Measurements from ENCODE around the gene LRRK2. TPM values are rescaled to one million over a fixed set of nuclear protein-coding genes. Genes with fewer than 3 reads are reported as not detected.
"Not testable (repeated sequence)": the region's sequence is repeated elsewhere in the genome, so short reads cannot be mapped to it uniquely, and the experiment has no call there.

The LRRK2 gene
- polyA plus RNA-seq, 6 donors from 2014 or later, result 5.4 to 12.8 (median 10.7) TPM

DNA sequence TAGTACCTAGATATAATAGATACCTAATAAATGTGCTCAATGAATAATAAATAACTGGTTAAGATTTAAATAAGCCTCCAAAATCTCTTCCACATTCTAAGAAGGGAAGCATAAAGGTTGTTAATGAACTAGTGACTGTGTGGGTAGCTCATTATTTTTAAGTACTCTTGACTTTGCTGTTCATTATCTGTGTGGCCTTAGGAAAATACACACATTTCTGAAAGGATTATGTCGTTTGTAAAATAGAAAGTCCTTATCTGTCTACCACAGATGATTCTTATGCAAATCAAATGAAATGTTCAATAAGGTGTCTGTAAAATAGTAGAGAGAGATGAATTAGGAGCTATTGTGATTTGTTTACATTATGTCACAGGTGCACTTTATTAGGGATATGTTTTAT, 119.5 kb downstream of the LRRK2 start:
- Mint-ChIP-seq H3K4me1 (peaks cover 0 to 3% (median 0%) of the 10 kb centered on the region in 3 donors), H3K36me3 (peaks cover 16 to 24% of the 10 kb centered on the region in 2 donors), H3K9me3 (no peaks in the 10 kb centered on the region), H3K4me3 (no peak overlapping the region), H3K27me3 (no peaks in the 10 kb centered on the region), H3K27ac (no peak overlapping the region)
- DNase-seq (no peak), ATAC-seq (ENCODE audit: low read depth in 2 of 2) (no peak)

DNA sequence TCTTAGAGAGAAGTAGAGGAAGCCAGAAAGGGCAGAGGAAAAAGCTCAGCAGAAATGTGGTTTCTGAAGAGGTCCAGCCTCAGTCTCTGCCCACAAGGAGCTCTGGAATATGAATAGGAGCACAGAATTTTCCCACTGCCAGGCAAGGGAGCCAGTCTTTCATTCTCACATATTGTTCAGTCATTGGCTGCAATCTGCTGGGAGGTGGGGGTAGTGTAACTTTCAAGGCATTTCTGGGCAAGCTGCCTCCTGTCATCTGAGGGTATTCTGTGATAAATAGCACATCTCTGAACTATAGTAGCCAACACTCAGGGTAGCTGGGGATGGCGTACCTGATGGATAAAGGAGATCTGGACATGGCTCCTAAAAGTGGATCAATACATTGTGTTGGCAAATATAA, 127.2 kb downstream of the LRRK2 start:
- Mint-ChIP-seq H3K4me1 (no peaks in the 10 kb centered on the region), H3K4me3 (no peak overlapping the region), H3K36me3 (peaks cover 36 to 51% of the 10 kb centered on the region in 2 donors), H3K9me3 (peaks cover 0 to 11% (median 5%) of the 10 kb centered on the region in 7 donors), H3K27ac (peak overlapping the region in 2 of 6 donors; percentile 54 to 55), H3K27me3 (no peaks in the 10 kb centered on the region)
- no peak for ATAC-seq (ENCODE audit: low read depth in 2 of 2)
- no peak for DNase-seq

DNA sequence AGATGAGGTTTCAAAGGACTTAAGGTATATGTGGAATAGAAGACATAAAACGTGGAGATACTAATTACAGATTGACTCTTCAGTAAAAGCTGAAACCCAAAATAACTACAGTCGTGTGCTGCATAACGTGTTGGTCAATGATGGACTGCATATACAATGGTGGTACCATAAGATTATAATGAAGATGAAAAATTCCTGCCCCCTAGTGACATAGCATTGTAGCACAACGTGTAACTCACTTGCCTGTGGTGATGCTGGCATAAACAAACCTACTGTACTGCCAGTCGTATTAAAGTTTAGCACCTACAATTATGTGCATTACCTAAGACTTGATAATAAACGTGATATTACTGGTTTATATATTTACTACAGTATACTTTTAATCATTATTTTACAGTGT, 150.3 kb downstream of the LRRK2 start:
- DNase-seq, result no peak
- H3K4me1 Mint-ChIP-seq, result peaks cover 0 to 6% (median 0%) of the 10 kb centered on the region in 3 donors
- peaks cover 0 to 6% (median 0%) of the 10 kb centered on the region in 7 donors for H3K9me3 Mint-ChIP-seq
- no peaks in the 10 kb centered on the region for H3K36me3 Mint-ChIP-seq
- no peak for ATAC-seq (ENCODE audit: low read depth in 2 of 2)
- peaks cover 0 to 12% (median 0%) of the 10 kb centered on the region in 3 donors for H3K27me3 Mint-ChIP-seq
- H3K27ac Mint-ChIP-seq, result no peak overlapping the region
- no peak overlapping the region for H3K4me3 Mint-ChIP-seq

DNA sequence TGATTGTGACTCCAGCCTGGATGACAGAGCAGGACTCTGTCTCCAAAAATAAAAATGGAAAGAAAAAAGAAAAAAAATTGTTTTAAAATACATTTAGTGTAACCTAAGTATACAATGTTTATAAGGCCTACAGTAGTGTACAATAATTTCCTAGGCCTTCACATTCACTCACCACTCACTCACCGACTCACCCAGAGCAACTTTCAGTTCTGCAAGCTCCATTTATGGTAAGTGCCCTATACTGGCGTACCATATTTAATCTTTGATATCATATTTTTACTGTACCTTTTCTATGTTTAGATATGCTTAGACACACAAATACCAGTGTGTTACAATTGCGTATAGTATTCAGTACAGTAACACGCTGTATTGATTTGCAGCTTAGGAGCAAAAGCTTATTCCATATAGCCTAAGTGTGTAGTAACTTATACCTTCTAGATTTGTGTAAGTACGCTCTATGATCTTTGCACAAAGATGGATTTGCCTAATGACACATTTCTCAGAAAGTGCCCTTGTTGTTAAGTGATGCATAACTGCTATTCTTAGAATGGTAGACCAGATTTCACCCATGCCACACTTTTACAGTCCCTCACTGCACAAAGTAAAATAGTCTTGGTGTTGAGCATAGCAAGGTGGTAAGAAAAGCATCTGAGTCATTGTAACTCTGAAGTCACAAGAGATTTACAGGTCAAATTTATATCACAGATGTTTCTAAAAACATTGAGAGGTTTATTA, 151.9 kb downstream of the LRRK2 start:
- ATAC-seq (ENCODE audit: low read depth in 2 of 2) (no peak), DNase-seq (no peak)
- Mint-ChIP-seq H3K27me3 (peaks cover 0 to 12% (median 0%) of the 10 kb centered on the region in 3 donors), H3K4me1 (peaks cover 0 to 6% (median 0%) of the 10 kb centered on the region in 3 donors), H3K9me3 (peaks cover 0 to 6% (median 0%) of the 10 kb centered on the region in 7 donors), H3K4me3 (no peak overlapping the region), H3K27ac (no peak overlapping the region), H3K36me3 (no peaks in the 10 kb centered on the region)

DNA sequence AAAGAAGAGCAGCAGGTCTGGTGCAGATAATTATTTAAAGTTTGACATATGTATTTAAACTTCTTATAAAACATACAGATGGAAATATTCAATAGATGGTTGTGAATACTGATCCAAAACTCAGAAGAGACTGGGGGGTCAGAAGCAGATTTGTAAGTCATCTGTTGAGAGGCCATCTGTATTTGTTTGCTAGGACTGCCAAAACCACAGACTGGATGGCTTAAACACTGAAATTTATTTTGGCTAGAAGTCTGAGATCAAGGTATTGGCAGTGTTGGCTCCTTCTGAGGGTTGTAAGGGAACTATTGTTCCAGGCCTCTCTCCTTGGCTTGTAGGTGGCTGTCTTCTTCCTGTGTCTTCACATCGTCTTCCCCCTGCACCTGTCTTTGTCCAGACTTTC, 153.9 kb downstream of the LRRK2 start:
- Mint-ChIP-seq H3K4me1 (peaks cover 0 to 6% (median 0%) of the 10 kb centered on the region in 3 donors), H3K9me3 (peaks cover 0 to 6% (median 0%) of the 10 kb centered on the region in 7 donors), H3K27ac (no peak overlapping the region), H3K4me3 (no peak overlapping the region), H3K27me3 (peaks cover 0 to 12% (median 0%) of the 10 kb centered on the region in 3 donors), H3K36me3 (no peaks in the 10 kb centered on the region)
- DNase-seq (no peak), ATAC-seq (ENCODE audit: low read depth in 2 of 2) (no peak)

DNA sequence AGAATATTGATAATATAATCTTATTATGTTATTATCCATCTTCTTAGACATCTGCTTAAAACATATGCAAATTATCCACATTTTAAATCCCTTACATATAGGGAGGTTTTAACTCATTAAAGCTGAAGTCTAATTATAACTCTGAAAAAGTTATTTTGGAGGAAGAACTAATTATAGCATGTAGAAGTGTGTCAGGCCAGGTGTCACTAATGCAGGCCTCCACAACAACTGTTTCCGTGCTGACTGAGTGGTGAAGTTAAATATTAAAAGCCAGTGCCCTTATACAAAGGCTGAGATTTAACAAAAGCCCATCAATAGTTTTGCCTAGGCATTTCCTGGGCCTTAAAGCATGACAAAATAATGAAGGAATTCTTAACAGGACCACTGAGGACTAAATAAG, 157.4 kb downstream of the LRRK2 start:
- H3K4me3 Mint-ChIP-seq, result no peak overlapping the region

DNA sequence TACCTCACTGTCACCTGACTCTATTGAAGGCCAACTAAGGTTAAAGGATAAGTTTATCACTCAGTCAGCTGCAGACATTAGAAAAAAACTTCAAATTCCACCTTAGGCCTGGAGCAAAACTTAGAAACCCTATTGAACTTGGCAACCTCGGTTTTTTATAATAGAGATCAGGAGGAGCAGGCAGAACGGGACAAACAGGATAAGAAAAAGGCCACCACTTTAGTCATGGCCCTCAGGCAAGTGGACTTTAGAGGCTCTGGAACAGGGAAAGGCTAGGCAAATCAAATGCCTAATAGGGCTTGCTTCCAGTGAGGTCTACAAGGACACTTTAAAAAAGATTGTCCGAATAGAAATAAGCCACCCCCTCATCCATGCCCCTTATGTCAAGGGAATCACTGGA, 162.5 kb downstream of the LRRK2 start:
- not testable (repeated sequence) for H3K27ac Mint-ChIP-seq; H3K27me3 Mint-ChIP-seq; H3K36me3 Mint-ChIP-seq; H3K4me3 Mint-ChIP-seq; DNase-seq; ATAC-seq (ENCODE audit: low read depth in 2 of 2); H3K4me1 Mint-ChIP-seq; H3K9me3 Mint-ChIP-seq

More for the DNA sequence above, 157.4 kb downstream of the LRRK2 start:
- Mint-ChIP-seq H3K27ac (no peak overlapping the region), H3K36me3 (no peaks in the 10 kb centered on the region), H3K27me3 (peaks cover 5 to 12% (median 7%) of the 10 kb centered on the region in 3 donors), H3K9me3 (peaks cover 0 to 5% (median 0%) of the 10 kb centered on the region in 7 donors), H3K4me1 (no peaks in the 10 kb centered on the region)
- ATAC-seq (ENCODE audit: low read depth in 2 of 2) (no peak), DNase-seq (no peak)

DNA sequence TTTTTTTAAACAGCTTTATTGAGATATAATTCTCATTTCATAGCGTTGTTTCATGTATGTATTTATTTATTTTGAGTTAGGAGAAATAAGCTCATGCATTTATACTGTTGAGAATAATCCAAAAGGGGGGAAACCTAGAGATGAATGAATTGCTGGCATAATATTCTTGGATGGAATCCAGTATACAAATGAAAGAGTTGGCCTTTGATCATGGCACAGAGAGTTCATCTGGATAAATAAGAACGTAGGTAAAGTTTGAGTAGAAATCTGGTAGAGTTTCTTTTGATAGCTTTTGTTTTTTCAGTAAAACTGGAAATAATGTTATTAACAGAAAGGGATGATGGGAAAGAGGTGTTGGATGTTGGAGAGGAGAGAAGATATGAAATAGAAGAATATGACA, 166.2 kb downstream of the LRRK2 start:
- peaks cover 6 to 15% (median 10%) of the 10 kb centered on the region in 3 donors for H3K27me3 Mint-ChIP-seq
- no peaks in the 10 kb centered on the region for H3K36me3 Mint-ChIP-seq
- DNase-seq, result no peak
- no peaks in the 10 kb centered on the region for H3K4me1 Mint-ChIP-seq
- no peak overlapping the region for H3K4me3 Mint-ChIP-seq
- ATAC-seq (ENCODE audit: low read depth in 2 of 2), result no peak
- peaks cover 0 to 2% (median 0%) of the 10 kb centered on the region in 7 donors for H3K9me3 Mint-ChIP-seq
- no peak overlapping the region for H3K27ac Mint-ChIP-seq

DNA sequence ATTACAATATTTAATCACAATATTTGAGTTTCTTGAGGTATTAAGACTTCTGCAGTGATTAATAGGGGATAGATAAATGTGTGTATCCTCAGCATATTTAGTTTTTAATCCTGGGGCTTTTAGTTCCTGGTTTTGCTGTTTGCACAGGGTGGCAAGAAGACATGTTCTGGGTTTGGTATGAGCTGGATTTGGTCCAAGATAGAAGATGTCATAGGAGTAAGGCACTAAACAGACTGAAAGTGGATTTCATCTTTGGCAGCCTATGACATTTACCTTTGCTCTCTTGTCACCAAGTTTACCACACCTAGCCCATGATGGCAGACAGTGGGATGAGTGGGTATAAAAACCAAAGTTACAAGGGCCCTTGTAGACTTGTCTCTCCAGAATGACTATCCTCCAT, 168.2 kb downstream of the LRRK2 start:
- no peak overlapping the region for H3K27ac Mint-ChIP-seq
- peaks cover 6 to 15% (median 10%) of the 10 kb centered on the region in 3 donors for H3K27me3 Mint-ChIP-seq
- H3K36me3 Mint-ChIP-seq, result no peaks in the 10 kb centered on the region
- ATAC-seq (ENCODE audit: low read depth in 2 of 2) (no peak), DNase-seq (no peak)
- peaks cover 0 to 2% (median 0%) of the 10 kb centered on the region in 7 donors for H3K9me3 Mint-ChIP-seq
- no peaks in the 10 kb centered on the region for H3K4me1 Mint-ChIP-seq
- no peak overlapping the region for H3K4me3 Mint-ChIP-seq

DNA sequence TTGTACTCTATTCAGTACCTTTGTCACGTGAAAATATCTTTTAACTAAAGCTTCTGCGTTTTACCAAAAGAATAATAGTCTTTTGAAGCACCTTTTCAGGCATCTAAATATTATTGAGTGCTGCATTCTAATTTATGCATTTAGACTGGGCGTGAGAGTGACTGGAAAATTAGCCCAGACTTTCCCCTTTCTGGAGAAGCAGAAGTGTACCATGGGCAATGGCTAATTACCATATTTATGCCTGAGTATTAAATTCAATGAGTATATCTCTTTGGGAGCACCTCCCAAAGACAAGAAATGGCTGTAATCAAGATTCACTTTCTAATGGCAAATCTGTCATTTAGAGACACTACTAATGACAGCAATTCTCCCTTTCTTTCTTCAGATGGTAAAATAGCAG, 174.9 kb downstream of the LRRK2 start:
- Mint-ChIP-seq H3K9me3 (no peaks in the 10 kb centered on the region), H3K36me3 (no peaks in the 10 kb centered on the region), H3K27me3 (peaks cover 6 to 18% (median 14%) of the 10 kb centered on the region in 3 donors), H3K4me3 (no peak overlapping the region), H3K27ac (no peak overlapping the region), H3K4me1 (no peaks in the 10 kb centered on the region)
- ATAC-seq (ENCODE audit: low read depth in 2 of 2), result no peak
- no peak for DNase-seq

DNA sequence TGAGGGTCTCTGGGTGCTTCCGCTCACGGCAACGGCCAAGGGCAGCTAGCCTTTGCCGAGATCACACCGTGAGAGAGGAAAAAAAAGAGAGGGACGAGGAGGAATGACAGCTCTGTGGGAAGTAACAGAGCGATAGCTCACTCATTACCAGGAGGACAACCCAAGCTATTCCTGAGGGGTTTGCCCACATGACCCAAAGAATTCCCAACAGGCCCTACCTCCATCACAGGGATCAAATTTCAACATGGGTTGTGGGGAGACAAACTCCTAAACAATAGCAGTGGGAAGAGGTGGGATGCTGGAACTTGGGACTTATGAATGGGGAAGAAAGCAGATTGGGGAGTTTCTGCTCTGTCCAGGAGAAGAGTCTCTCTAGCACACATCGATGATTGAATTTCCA, 180.6 kb downstream of the LRRK2 start:
- H3K9me3 Mint-ChIP-seq, result no peaks in the 10 kb centered on the region

More for the DNA sequence above, 180.6 kb downstream of the LRRK2 start:
- Mint-ChIP-seq H3K27ac (no peak overlapping the region), H3K4me1 (no peaks in the 10 kb centered on the region), H3K27me3 (peaks cover 0 to 15% (median 10%) of the 10 kb centered on the region in 3 donors), H3K4me3 (no peak overlapping the region), H3K36me3 (no peaks in the 10 kb centered on the region)
- ATAC-seq (ENCODE audit: low read depth in 2 of 2) (no peak), DNase-seq (no peak)

Other genes with a start within 250 kb of the LRRK2 start
- gene SLC2A13, start 118.9 kb upstream of the LRRK2 start, polyA plus RNA-seq (ENCODE audit: low read depth in 6 of 6), result 1 to 10 TPM in 4 of 6 donors, under 1 TPM in 1, not detected in 1; 0.72 to 2.2 (median 1.9) TPM

All from naive B cell (primary cell).